SK-N-MC (cell line): ENCODE measurements around the gene PIP4K2C.
"Not testable (repeated sequence)": the region's sequence is repeated elsewhere in the genome, so short reads cannot be mapped to it uniquely, and the experiment has no call there.

Experiments used
- DNase-seq: peaks from one replicate; pipeline ENCODE4 v3.0.0-alpha.2; 2011; ENCODE audit warnings: low read depth, low spot score
- H3K27ac ChIP-seq: fragments of 200-600 bp; sonication (generic); 2 replicates; pipeline ENCODE4 v1.5.1; 2016; ENCODE audit warnings: mixed run types
- H3K36me3 ChIP-seq: fragments of 200-600 bp; sonication (generic); 2 replicates; pipeline ENCODE4 v1.6.1; 2017; ENCODE audit warnings: antibody characterized with exemption, low read length, mixed read lengths; ENCODE audit not compliant: insufficient read depth
- H3K4me3 ChIP-seq: fragments of 200-600 bp; sonication (generic); 2 replicates; pipeline ENCODE4 v1.5.1; 2016
- H3K9ac ChIP-seq: fragments of 200-600 bp; sonication (generic); 2 replicates; pipeline ENCODE4 v1.8.0; 2017; ENCODE audit warnings: mixed run types, mixed read lengths; ENCODE audit not compliant: insufficient read length
- H3K9me3 ChIP-seq: fragments of 200-600 bp; sonication (generic); 2 replicates; pipeline ENCODE4 v1.6.1; 2017; ENCODE audit warnings: low read depth, mild to moderate bottlenecking, antibody characterized with exemption, low read length, moderate library complexity, mixed read lengths
- EZH2 ChIP-seq: fragments of 200-600 bp; sonication (generic); IDR thresholded peaks from one replicate; pipeline ENCODE4 v1.6.1; 2017; ENCODE audit warnings: antibody characterized with exemption
- FOXP2 ChIP-seq: optimal IDR thresholded peaks from 2 replicates; pipeline ENCODE3; 2011; ENCODE audit warnings: mild to moderate bottlenecking, moderate library complexity; ENCODE audit not compliant: insufficient read depth; ENCODE audit errors: extremely low read length, control extremely low read depth
- POLR2AphosphoS5 ChIP-seq: IDR thresholded peaks from 2 replicates; pipeline ENCODE4 v1.6.1; 2012; ENCODE audit warnings: mild to moderate bottlenecking, low read depth, low read length, borderline replicate concordance

Gene PIP4K2C

GRCh38 chr12:57581802-57582201 lies 9.2 kb upstream of the PIP4K2C start:
- no peak overlapping the region for H3K4me3 ChIP-seq
- H3K9me3 ChIP-seq = no peaks in the 10 kb centered on the region
- H3K36me3 ChIP-seq = no peaks in the 10 kb centered on the region

GRCh38 chr12:57582440-57582839 lies 8.6 kb upstream of the PIP4K2C start:
- DNase-seq = no peak
- no peak for TF ChIP-seq EZH2
- TF ChIP-seq POLR2AphosphoS5 = no peak
- no peak for TF ChIP-seq FOXP2
- no peak overlapping the region for H3K9ac ChIP-seq
- no peaks in the 10 kb centered on the region for H3K9me3 ChIP-seq
- no peak overlapping the region for H3K4me3 ChIP-seq
- H3K27ac ChIP-seq = no peak overlapping the region
- no peaks in the 10 kb centered on the region for H3K36me3 ChIP-seq

More at GRCh38 chr12:57581802-57582201, 9.2 kb upstream of the PIP4K2C start:
- no peak for DNase-seq
- TF ChIP-seq EZH2 (no peak), POLR2AphosphoS5 (no peak), FOXP2 (no peak)
- Histone ChIP-seq H3K9ac (no peak overlapping the region), H3K27ac (no peak overlapping the region)

GRCh38 chr12:57583008-57583831 lies 7.8 kb upstream of the PIP4K2C start:
- H3K9me3 ChIP-seq = no peaks in the 10 kb centered on the region
- DNase-seq = peak; percentile 60
- no peak overlapping the region for H3K9ac ChIP-seq
- no peak overlapping the region for H3K4me3 ChIP-seq
- H3K36me3 ChIP-seq = no peaks in the 10 kb centered on the region
- TF ChIP-seq POLR2AphosphoS5 = no peak
- TF ChIP-seq FOXP2 = no peak
- TF ChIP-seq EZH2 = no peak
- H3K27ac ChIP-seq = no peak overlapping the region

GRCh38 chr12:57584050-57584449 lies 6.9 kb upstream of the PIP4K2C start:
- DNase-seq = no peak
- Histone ChIP-seq H3K9ac (no peak overlapping the region), H3K27ac (no peak overlapping the region), H3K36me3 (no peaks in the 10 kb centered on the region), H3K4me3 (no peak overlapping the region), H3K9me3 (no peaks in the 10 kb centered on the region)
- TF ChIP-seq EZH2 (no peak), POLR2AphosphoS5 (no peak)

- H3K36me3 ChIP-seq = no peaks in the 10 kb centered on the region
- no peaks in the 10 kb centered on the region for H3K9me3 ChIP-seq
- no peak for DNase-seq
- TF ChIP-seq FOXP2 = no peak
- TF ChIP-seq POLR2AphosphoS5 = no peak
- TF ChIP-seq EZH2 = no peak
- H3K9ac ChIP-seq = no peak overlapping the region
- H3K4me3 ChIP-seq = no peak overlapping the region
- no peak overlapping the region for H3K27ac ChIP-seq
These were observed 6.3 kb upstream of the PIP4K2C start for GRCh38 chr12:57584690-57585089.

GRCh38 chr12:57585156-57585555 lies 5.8 kb upstream of the PIP4K2C start:
- Histone ChIP-seq H3K9me3 (no peaks in the 10 kb centered on the region), H3K9ac (no peak overlapping the region), H3K4me3 (no peak overlapping the region), H3K36me3 (no peaks in the 10 kb centered on the region), H3K27ac (no peak overlapping the region)
- no peak for TF ChIP-seq FOXP2
- TF ChIP-seq POLR2AphosphoS5 = no peak
- no peak for TF ChIP-seq EZH2
- DNase-seq = no peak

GRCh38 chr12:57586128-57586527 lies 4.9 kb upstream of the PIP4K2C start:
- TF ChIP-seq EZH2 = no peak
- no peak for TF ChIP-seq FOXP2
- no peak for TF ChIP-seq POLR2AphosphoS5
- H3K4me3 ChIP-seq = no peak overlapping the region
- no peak overlapping the region for H3K9ac ChIP-seq

GRCh38 chr12:57586832-57587429 lies 4.1 kb upstream of the PIP4K2C start:
- TF ChIP-seq POLR2AphosphoS5 = no peak
- no peak for TF ChIP-seq FOXP2
- no peak for TF ChIP-seq EZH2
- Histone ChIP-seq H3K4me3 (no peak overlapping the region), H3K9ac (no peak overlapping the region), H3K27ac (no peak overlapping the region), H3K36me3 (no peaks in the 10 kb centered on the region), H3K9me3 (no peaks in the 10 kb centered on the region)
- no peak for DNase-seq

More at GRCh38 chr12:57586128-57586527, 4.9 kb upstream of the PIP4K2C start:
- H3K27ac ChIP-seq = no peak overlapping the region
- no peaks in the 10 kb centered on the region for H3K9me3 ChIP-seq
- no peak for DNase-seq
- H3K36me3 ChIP-seq = no peaks in the 10 kb centered on the region

- H3K9me3 ChIP-seq, H3K9ac ChIP-seq, H3K4me3 ChIP-seq, H3K27ac ChIP-seq, DNase-seq, H3K36me3 ChIP-seq: not testable (repeated sequence)
These were observed 1.9 kb upstream of the PIP4K2C start for GRCh38 chr12:57588951-57589610.
